NCI-H345 (cell line): ENCODE measurements around the gene PHF5A.

Source experiments
- DNase-seq: peaks from one replicate; lab custom pipeline; 2025; lab: John Stamatoyannopoulos, UW

Gene PHF5A

GRCh38 chr22:41415554-41415953 is 52.9 kb downstream of the PHF5A start:
- no peak for DNase-seq

DNA sequence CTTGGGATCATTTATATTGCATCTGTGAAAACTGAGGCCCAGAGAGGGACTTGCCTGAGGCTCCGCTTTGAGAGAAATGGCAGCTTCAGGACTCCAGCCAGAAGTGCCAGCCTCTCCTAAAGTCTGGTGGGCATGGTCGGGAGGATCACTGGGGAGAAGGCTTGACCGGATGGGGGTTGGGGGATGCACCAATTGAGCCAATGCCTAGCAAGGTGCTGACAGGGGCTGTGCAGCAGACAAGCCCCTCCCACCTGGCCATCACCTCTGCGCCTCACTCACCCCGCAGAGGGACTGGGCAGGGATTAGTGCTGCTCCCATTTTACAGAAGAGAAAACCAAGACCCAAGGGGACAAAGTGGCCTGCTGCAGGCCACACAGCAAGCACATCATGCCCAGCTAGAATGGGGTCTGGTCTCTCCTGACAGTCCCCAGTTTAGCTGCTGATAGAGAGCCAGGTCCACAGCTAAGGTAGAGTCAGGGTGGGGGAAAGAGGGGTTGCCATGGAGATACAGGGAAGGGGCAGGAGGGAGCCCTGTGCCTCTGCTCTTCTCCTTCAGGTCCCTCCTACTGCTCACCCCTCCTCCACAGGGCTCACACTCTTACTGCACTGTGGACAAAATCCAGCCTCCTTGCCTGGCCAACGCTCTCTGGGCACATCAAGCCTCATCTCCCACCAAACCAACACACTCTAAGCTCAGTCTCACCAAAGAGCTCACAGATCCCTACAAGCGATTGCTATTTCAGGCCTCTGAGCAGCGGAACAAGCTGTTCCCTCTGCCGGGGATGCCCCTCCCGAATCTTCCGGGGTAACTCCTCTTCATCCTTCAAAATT is 57.3 kb downstream of the PHF5A start:
- DNase-seq: no peak

DNA sequence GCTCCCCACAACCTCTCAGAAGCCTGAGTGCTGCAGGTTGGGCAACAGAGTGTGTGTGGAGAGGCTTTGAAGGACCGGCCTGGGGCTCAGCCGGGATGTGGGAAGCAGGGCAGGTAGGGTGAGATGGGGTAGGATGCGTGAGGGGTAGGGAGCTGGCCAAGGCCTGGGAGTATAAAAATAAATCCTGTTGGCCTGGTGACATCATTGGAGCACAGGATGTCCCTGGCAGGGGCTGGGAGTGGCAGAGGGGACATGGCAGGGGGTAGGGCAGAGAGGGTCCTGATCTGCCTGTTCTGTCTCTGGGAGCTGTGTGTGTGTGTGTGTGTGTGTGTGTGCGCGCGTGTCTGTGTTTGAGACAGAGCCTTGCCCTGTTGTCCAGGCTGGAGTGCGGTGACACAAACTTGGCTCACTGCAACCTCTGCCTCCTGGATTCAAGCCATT is 58.2 kb downstream of the PHF5A start:
- DNase-seq: no peak
